ENCODE results near the gene NUP50. TPM values are rescaled to one million over a fixed set of nuclear protein-coding genes. Genes with fewer than 3 reads are reported as not detected.

Gene NUP50
- total RNA-seq, 1 experiment from 2014 or later = 58.6 TPM

- Histone ChIP-seq H3K9me3 (replicated peaks) (no peaks in the 10 kb centered on the region), H3K4me1 (no peaks in the 10 kb centered on the region), H3K36me3 (no peaks in the 10 kb centered on the region), H3K4me3 (no peak overlapping the region), H3K27me3 (no peaks in the 10 kb centered on the region), H3K27ac (no peak overlapping the region)
- DNase-seq = no peak
Measured at GRCh38 chr22:45233386-45233785, 69.7 kb downstream of the NUP50 start.

GRCh38 chr22:45233827-45234226, 70.1 kb downstream of the NUP50 start:
- no peak for DNase-seq
- Histone ChIP-seq H3K9me3 (replicated peaks) (no peaks in the 10 kb centered on the region), H3K4me3 (no peak overlapping the region), H3K27ac (no peak overlapping the region), H3K27me3 (no peaks in the 10 kb centered on the region), H3K36me3 (no peaks in the 10 kb centered on the region), H3K4me1 (no peaks in the 10 kb centered on the region)

GRCh38 chr22:45235101-45235777, 71.5 kb downstream of the NUP50 start:
- H3K36me3 ChIP-seq = no peaks in the 10 kb centered on the region
- no peak overlapping the region for H3K4me3 ChIP-seq
- H3K9me3 ChIP-seq (replicated peaks) = no peaks in the 10 kb centered on the region
- no peaks in the 10 kb centered on the region for H3K4me1 ChIP-seq
- H3K27me3 ChIP-seq = no peaks in the 10 kb centered on the region
- H3K27ac ChIP-seq = no peak overlapping the region
- DNase-seq = no peak

- H3K9me3 ChIP-seq (replicated peaks) = no peaks in the 10 kb centered on the region
- DNase-seq = no peak
- no peak overlapping the region for H3K27ac ChIP-seq
- H3K27me3 ChIP-seq = no peaks in the 10 kb centered on the region
- H3K4me1 ChIP-seq = no peaks in the 10 kb centered on the region
- no peak overlapping the region for H3K4me3 ChIP-seq
- H3K36me3 ChIP-seq = no peaks in the 10 kb centered on the region
Measured at GRCh38 chr22:45235851-45236342, 72.2 kb downstream of the NUP50 start.

GRCh38 chr22:45237065-45237990, 73.6 kb downstream of the NUP50 start:
- no peaks in the 10 kb centered on the region for H3K36me3 ChIP-seq
- H3K4me1 ChIP-seq = no peaks in the 10 kb centered on the region
- no peaks in the 10 kb centered on the region for H3K27me3 ChIP-seq
- no peaks in the 10 kb centered on the region for H3K9me3 ChIP-seq (replicated peaks)
- H3K27ac ChIP-seq = no peak overlapping the region
- DNase-seq = no peak
- H3K4me3 ChIP-seq = no peak overlapping the region

Other genes with a start within 250 kb of the NUP50 start
- 2.9 and 5.8 TPM in 2 replicates for gene PHF21B, start 153.9 kb upstream of the NUP50 start, total RNA-seq (2014; rRNA removed; shearing (Covaris generic))
- 9.3 and 15.2 TPM in 2 replicates for gene KIAA0930, start 77.0 kb downstream of the NUP50 start, total RNA-seq (2014; rRNA removed; shearing (Covaris generic))
- gene UPK3A, start 121.0 kb downstream of the NUP50 start, total RNA-seq (2014; rRNA removed; shearing (Covaris generic)) = not detected in 2 replicates
- gene FAM118A, start 146.0 kb downstream of the NUP50 start, total RNA-seq (2014; rRNA removed; shearing (Covaris generic)) = 11.6 and 13.8 TPM in 2 replicates
- gene SMC1B, start 249.7 kb downstream of the NUP50 start, total RNA-seq (2014; rRNA removed; shearing (Covaris generic)) = not detected in 2 replicates
- gene RIBC2, start 249.8 kb downstream of the NUP50 start, total RNA-seq (2014; rRNA removed; shearing (Covaris generic)) = not detected in 2 replicates